Spleen (tissue), 11 donors: Measurements from ENCODE around the gene MEIS2. TPM values are rescaled to one million over a fixed set of nuclear protein-coding genes. Genes with fewer than 3 reads are reported as not detected.

ENCODE experiments used
- DNase-seq: peaks from one replicate; pipeline ENCODE4 v3.0.0-alpha.2; 2020
- H3K27ac ChIP-seq, 8 donors: fragments of 200-600 bp; sonication (generic) in 7 of 8; 1 replicate in 4 of 8; 2 replicates in 4 of 8; pipeline versions ENCODE4 v1.5.0 to v1.8.0; 2016 to 2021; ENCODE audit warnings: inconsistent platforms in 4 of 8, mild to moderate bottlenecking in 4 of 8, moderate library complexity in 1 of 8
- H3K27me3 ChIP-seq, 7 donors: fragments of 200-600 bp; sonication (generic) in 6 of 7; replicated peaks in 1 of 7; 1 replicate in 4 of 7; 2 replicates in 3 of 7; pipeline versions ENCODE4 v1.5.0 to v1.8.0; 2016 to 2021; ENCODE audit warnings: inconsistent platforms in 3 of 7, mild to moderate bottlenecking in 1 of 7
- H3K36me3 ChIP-seq, 6 donors: fragments of 200-600 bp; sonication (generic) in 5 of 6; 1 replicate in 4 of 6; 2 replicates in 2 of 6; pipeline versions ENCODE4 v1.5.0 to v1.8.0; 2016 to 2021; ENCODE audit warnings: inconsistent platforms in 2 of 6
- H3K4me1 ChIP-seq, 6 donors: fragments of 200-600 bp; sonication (generic) in 5 of 6; 1 replicate in 3 of 6; 2 replicates in 3 of 6; pipeline versions ENCODE4 v1.5.0 to v1.8.0; 2016 to 2021; ENCODE audit warnings: inconsistent platforms in 3 of 6
- H3K4me3 ChIP-seq, 8 donors: fragments of 200-600 bp; sonication (generic) in 7 of 8; 1 replicate in 4 of 8; 2 replicates in 4 of 8; pipeline versions ENCODE4 v1.5.0 to v1.8.0; 2016 to 2021; ENCODE audit warnings: inconsistent platforms in 4 of 8, mild to moderate bottlenecking in 4 of 8, moderate library complexity in 2 of 8
- H3K9me3 ChIP-seq, 8 donors: fragments of 200-600 bp; sonication (generic) in 7 of 8; 1 replicate in 4 of 8; 2 replicates in 4 of 8; pipeline versions ENCODE4 v1.5.0 to v1.8.0; 2016 to 2021; ENCODE audit warnings: inconsistent platforms in 4 of 8
- POLR2A ChIP-seq, 3 donors: fragments of 450-650 bp; IDR thresholded peaks; one replicate each; pipeline ENCODE4 v1.5.1; 2017; ENCODE audit warnings: antibody characterized with exemption in 3 of 3, mild to moderate bottlenecking in 1 of 3
- POLR2AphosphoS5 ChIP-seq, 3 donors: sonication (generic); formaldehyde crosslinking; IDR thresholded peaks; one replicate each; pipeline ENCODE4 v1.5.1; 2017; ENCODE audit warnings: antibody characterized with exemption in 3 of 3
- WGBS, 5 donors: extraction: QIAGEN DNeasy Blood & Tissue Kit in 3 of 5; methylation state at CpG; one replicate each; pipeline versions ENCODE4 v1.1.5 to v1.1.7; 2013 to 2018; 5-methylcytosine and 5-hydroxymethylcytosine counted together
- intact Hi-C: fragments of 100-400 bp; cut with DNase I; formaldehyde crosslinking; loops from one replicate; pipeline ENCODE4 v1.15.0; 2023; ENCODE audit warnings: low total_unique reads
- microRNA-seq, 3 donors: library from miRNA; unstranded; fragments of <30 nt; microRNA quantifications; one replicate each; pipeline versions ENCODE4 to v1.1.0, GENCODE V29; 2019 to 2020
- polyA plus RNA-seq, 3 donors: library from polyadenylated mRNA; stranded (reverse); fragments of 200-250 nt; gene quantifications; one replicate each; pipeline ENCODE4 v1.2.1, GENCODE V29; 2013
- small RNA-seq, 4 donors: library from RNA; depleted of rRNA; stranded (forward); fragments of <200 nt; gene quantifications; one replicate each; pipeline ENCODE3, GENCODE V24; 2016
- total RNA-seq, 7 donors: library from RNA; depleted of rRNA in 3 of 7; stranded (reverse); fragments of >200 nt in 3 of 7; fragmentation: NEBNext Ultra II Directional in 4 of 7; extraction: Animal tissue kit (Norgen Biotek cat#: 25700) in 4 of 7; gene quantifications; one replicate each; pipeline versions ENCODE4 v1.1.0 to v1.2.1, GENCODE V29; 2016 to 2021
- TF ChIP-seq, protein P1 (sequence below), 11 experiments: fragments of 200-600 bp in 7 of 11; fragments of 450-650 bp in 4 of 11; sonication (generic) in 4 of 11; IDR thresholded peaks in 8 of 11; conservative IDR thresholded peaks in 3 of 11; 1 replicate in 7 of 11; 2 replicates in 4 of 11; pipeline versions ENCODE4 v1.4.0 to v1.8.0; 2016 to 2021; ENCODE audit warnings: antibody characterized with exemption in 11 of 11, inconsistent platforms in 4 of 11, mild to moderate bottlenecking in 1 of 11
- donor health status: healthy with polysubstance abuse.
- donor health status: DM: no; HTN: no; CAD: no; lungs with moderate emphysema.
- donor health status: DM: no; HTN: no; CAD: no.
- donor health status: Bipolar disorder and iron deficiency.
- donor health status: healthy.
- donor health status: DM: no; HTN: no; CAD: no.
- donor health status: DM: yes; HTN: yes; CAD: no.

The MEIS2 gene
- total and polyA plus RNA-seq, 10 donors = 2.6 to 57.2 (median 23.5) TPM

DNA sequence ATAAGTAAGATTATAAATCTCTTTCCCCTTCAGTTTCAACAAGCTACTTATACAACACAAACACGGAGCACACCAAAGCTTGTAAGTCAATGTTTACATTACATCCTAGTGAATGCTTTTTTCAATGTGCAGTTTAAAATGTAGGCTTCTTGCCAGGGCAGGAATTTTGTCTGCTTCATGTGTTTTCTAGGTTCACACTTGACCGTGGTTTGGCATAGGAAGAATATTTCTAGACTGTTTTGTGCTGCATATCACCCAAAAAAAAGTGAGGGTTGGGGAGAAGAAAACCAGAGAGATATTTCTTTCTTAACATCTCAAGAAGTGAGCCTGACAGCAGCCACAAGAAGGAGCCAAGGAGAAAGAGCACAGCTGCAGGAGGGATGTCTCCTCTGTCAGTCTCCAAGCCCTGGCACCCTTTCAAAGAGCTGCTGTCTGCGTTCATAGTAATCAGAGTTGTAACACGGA, 255.8 kb downstream of the MEIS2 start:
- H3K4me3 ChIP-seq = no peak overlapping the region
- H3K4me1 ChIP-seq = peaks cover 0 to 3% (median 0%) of the 10 kb centered on the region in 6 donors
- no peak overlapping the region for H3K27ac ChIP-seq
- no peaks in the 10 kb centered on the region for H3K9me3 ChIP-seq
- WGBS, 5 donors = 43 to 57% (median 48%) methylated on average over 4 of the region's 4 CpGs
- intact Hi-C loops = no loop called here
- no peak for DNase-seq
- TF ChIP-seq POLR2A (IDR thresholded peaks at IDR 0.05) (no peak), POLR2AphosphoS5 (IDR thresholded peaks at IDR 0.05) (no peak)
- TF ChIP-seq, protein P1, sequence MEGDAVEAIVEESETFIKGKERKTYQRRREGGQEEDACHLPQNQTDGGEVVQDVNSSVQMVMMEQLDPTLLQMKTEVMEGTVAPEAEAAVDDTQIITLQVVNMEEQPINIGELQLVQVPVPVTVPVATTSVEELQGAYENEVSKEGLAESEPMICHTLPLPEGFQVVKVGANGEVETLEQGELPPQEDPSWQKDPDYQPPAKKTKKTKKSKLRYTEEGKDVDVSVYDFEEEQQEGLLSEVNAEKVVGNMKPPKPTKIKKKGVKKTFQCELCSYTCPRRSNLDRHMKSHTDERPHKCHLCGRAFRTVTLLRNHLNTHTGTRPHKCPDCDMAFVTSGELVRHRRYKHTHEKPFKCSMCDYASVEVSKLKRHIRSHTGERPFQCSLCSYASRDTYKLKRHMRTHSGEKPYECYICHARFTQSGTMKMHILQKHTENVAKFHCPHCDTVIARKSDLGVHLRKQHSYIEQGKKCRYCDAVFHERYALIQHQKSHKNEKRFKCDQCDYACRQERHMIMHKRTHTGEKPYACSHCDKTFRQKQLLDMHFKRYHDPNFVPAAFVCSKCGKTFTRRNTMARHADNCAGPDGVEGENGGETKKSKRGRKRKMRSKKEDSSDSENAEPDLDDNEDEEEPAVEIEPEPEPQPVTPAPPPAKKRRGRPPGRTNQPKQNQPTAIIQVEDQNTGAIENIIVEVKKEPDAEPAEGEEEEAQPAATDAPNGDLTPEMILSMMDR (IDR thresholded peaks at IDR 0.05 in 8 of 11, conservative IDR thresholded peaks at IDR 0.05 in 3 of 11) = no peak
- no peaks in the 10 kb centered on the region for H3K36me3 ChIP-seq
- peaks cover 0 to 7% (median 0%) of the 10 kb centered on the region in 7 donors for H3K27me3 ChIP-seq

DNA sequence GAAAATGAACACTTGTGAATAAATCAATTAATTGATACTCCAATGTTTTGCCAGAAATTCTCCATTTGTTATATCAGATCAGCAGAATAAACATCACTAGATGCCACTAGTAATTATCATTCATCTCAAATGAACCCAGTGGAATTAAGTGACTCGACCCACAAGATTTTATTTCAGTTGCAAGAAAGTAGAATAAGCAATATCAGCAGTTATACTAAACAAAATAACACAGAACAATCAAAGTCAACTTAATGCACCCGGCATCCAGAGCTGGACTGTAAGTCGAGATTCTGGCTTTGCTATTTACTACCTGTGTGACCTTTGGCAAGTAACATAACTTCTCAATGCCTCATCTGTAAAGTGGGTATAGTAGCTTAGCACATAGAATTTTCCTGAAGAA, 256.5 kb downstream of the MEIS2 start:
- TF ChIP-seq POLR2AphosphoS5 (IDR thresholded peaks at IDR 0.05) (no peak), POLR2A (IDR thresholded peaks at IDR 0.05) (no peak)
- TF ChIP-seq, protein P1 (IDR thresholded peaks at IDR 0.05 in 8 of 11, conservative IDR thresholded peaks at IDR 0.05 in 3 of 11) = no peak
- Histone ChIP-seq H3K4me3 (no peak overlapping the region), H3K9me3 (no peaks in the 10 kb centered on the region), H3K27me3 (peaks cover 0 to 7% (median 0%) of the 10 kb centered on the region in 7 donors), H3K4me1 (peaks cover 0 to 3% (median 0%) of the 10 kb centered on the region in 6 donors), H3K36me3 (no peaks in the 10 kb centered on the region), H3K27ac (no peak overlapping the region)
- intact Hi-C loops = no loop called here
- no peak for DNase-seq
- WGBS, 5 donors = 76 to 82% (median 79%) methylated on average over 3 of the region's 3 CpGs

DNA sequence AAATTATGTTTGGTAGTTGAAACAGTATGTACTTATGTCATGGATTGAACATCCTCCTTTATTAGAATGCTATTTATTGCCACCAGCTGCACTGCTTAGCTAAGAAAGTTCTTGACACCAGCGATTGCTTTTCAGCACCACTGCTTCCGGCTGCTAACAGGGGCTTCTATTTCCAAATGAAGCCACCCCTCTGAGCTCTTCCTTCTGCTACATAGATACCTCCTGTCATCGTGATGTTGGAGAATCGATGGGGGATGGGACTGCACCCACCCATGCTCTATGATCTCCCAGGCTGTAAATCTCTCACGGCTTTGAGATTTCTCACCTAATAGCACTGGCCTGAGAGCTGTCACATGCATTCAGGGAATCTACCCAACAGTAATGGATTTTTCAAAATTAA, 259.2 kb downstream of the MEIS2 start:
- DNase-seq = no peak
- Histone ChIP-seq H3K27ac (no peak overlapping the region), H3K9me3 (no peaks in the 10 kb centered on the region), H3K4me3 (no peak overlapping the region), H3K27me3 (peaks cover 0 to 7% (median 0%) of the 10 kb centered on the region in 7 donors), H3K36me3 (no peaks in the 10 kb centered on the region), H3K4me1 (peaks cover 0 to 3% (median 0%) of the 10 kb centered on the region in 6 donors)
- 48 to 58% (median 51%) methylated on average over 5 of the region's 5 CpGs for WGBS, 5 donors
- intact Hi-C loops = no loop called here
- TF ChIP-seq, protein P1 (IDR thresholded peaks at IDR 0.05 in 8 of 11, conservative IDR thresholded peaks at IDR 0.05 in 3 of 11) = no peak
- TF ChIP-seq POLR2AphosphoS5 (IDR thresholded peaks at IDR 0.05) (no peak), POLR2A (IDR thresholded peaks at IDR 0.05) (no peak)

Small RNA genes within 50 kb of the gene (microRNA-seq; reads per million reads assigned to microRNA genes)
- 0 reads per million in 3 donors for gene MIR8063

Small RNA genes within 50 kb of the gene (small RNA-seq; reads per million reads assigned to genes)
- gene MIR8063 = 0 reads per million in 4 donors
- gene RF00012 = 0 reads per million in 4 donors
- 0 reads per million in 4 donors for gene RF00019
